Hepatocyte (in vitro differentiated cells): ENCODE data around the gene MRPL57.

Source experiments
- EZH2 ChIP-seq: fragments of 200-600 bp; sonication (generic); IDR thresholded peaks from 2 replicates; pipeline ENCODE4 v1.6.1; 2016; ENCODE audit warnings: antibody characterized with exemption, mild to moderate bottlenecking, borderline replicate concordance
- TF ChIP-seq, protein P1 (sequence below): fragments of 200-600 bp; sonication (generic); IDR thresholded peaks from 2 replicates; pipeline ENCODE4 v1.5.1; 2016; ENCODE audit warnings: antibody characterized with exemption, mild to moderate bottlenecking; ENCODE audit not compliant: poor library complexity

- TF ChIP-seq, protein P1, sequence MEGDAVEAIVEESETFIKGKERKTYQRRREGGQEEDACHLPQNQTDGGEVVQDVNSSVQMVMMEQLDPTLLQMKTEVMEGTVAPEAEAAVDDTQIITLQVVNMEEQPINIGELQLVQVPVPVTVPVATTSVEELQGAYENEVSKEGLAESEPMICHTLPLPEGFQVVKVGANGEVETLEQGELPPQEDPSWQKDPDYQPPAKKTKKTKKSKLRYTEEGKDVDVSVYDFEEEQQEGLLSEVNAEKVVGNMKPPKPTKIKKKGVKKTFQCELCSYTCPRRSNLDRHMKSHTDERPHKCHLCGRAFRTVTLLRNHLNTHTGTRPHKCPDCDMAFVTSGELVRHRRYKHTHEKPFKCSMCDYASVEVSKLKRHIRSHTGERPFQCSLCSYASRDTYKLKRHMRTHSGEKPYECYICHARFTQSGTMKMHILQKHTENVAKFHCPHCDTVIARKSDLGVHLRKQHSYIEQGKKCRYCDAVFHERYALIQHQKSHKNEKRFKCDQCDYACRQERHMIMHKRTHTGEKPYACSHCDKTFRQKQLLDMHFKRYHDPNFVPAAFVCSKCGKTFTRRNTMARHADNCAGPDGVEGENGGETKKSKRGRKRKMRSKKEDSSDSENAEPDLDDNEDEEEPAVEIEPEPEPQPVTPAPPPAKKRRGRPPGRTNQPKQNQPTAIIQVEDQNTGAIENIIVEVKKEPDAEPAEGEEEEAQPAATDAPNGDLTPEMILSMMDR: no peak
- TF ChIP-seq EZH2: no peak
These were observed 46.3 kb upstream of the MRPL57 start for GRCh38 chr13:21130116-21130515.
